ENCODE measurements around the gene HOXD12.

DNA sequence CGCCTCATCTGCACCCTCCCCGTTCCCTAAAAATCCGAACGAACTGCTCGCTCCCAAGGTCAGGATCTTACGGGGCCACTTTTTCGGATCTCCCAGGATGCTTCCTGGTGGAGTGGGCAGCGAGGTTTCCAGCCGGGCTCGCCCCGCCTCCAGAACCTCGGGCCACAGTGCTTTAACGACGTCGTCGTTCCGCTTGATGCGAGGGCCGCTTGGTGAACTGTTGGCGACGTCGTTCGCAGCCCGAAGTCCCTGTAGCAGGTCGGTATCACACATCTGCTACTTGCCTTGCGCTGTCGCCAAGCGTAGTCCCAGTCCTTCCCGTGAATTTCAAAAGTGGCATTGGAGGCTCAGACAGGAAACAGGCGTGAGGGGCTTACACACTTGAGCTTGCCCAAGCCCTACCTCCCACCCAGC, 31.2 kb upstream of the HOXD12 start:
- TF ChIP-seq, protein P1, sequence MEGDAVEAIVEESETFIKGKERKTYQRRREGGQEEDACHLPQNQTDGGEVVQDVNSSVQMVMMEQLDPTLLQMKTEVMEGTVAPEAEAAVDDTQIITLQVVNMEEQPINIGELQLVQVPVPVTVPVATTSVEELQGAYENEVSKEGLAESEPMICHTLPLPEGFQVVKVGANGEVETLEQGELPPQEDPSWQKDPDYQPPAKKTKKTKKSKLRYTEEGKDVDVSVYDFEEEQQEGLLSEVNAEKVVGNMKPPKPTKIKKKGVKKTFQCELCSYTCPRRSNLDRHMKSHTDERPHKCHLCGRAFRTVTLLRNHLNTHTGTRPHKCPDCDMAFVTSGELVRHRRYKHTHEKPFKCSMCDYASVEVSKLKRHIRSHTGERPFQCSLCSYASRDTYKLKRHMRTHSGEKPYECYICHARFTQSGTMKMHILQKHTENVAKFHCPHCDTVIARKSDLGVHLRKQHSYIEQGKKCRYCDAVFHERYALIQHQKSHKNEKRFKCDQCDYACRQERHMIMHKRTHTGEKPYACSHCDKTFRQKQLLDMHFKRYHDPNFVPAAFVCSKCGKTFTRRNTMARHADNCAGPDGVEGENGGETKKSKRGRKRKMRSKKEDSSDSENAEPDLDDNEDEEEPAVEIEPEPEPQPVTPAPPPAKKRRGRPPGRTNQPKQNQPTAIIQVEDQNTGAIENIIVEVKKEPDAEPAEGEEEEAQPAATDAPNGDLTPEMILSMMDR (IDR thresholded peaks at IDR 0.05; ENCODE audit: low read length): no peak
- TF ChIP-seq EZH2 (optimal IDR thresholded peaks at IDR 0.05; ENCODE audit: low read depth, low read length): no peak

All from MM.1S (cell line).